Ascending aorta (tissue), 2 donors: ENCODE measurements around the gene CCDC63. TPM values are rescaled to one million over a fixed set of nuclear protein-coding genes. Genes with fewer than 3 reads are reported as not detected.

Source experiments
- DNase-seq, 2 donors: peaks; one replicate each; pipeline ENCODE4 v3.0.0-alpha.2; 2019; ENCODE audit warnings: low spot score in 2 of 2
- H3K27ac ChIP-seq, 2 donors: fragments of 200-600 bp; sonication (generic); one replicate each; pipeline ENCODE4 v1.5.1; 2016 to 2017; ENCODE audit warnings: mild to moderate bottlenecking in 1 of 2
- H3K27me3 ChIP-seq: fragments of 200-600 bp; sonication (generic); one replicate; pipeline ENCODE4 v1.5.1; 2017
- H3K36me3 ChIP-seq, 2 donors: fragments of 200-600 bp; sonication (generic); one replicate each; pipeline ENCODE4 v1.5.1; 2016
- H3K4me1 ChIP-seq, 2 donors: fragments of 200-600 bp; sonication (generic); one replicate each; pipeline ENCODE4 v1.5.1; 2016 to 2017; ENCODE audit warnings: mild to moderate bottlenecking in 1 of 2
- H3K4me3 ChIP-seq, 2 donors: fragments of 200-600 bp; sonication (generic); one replicate each; pipeline ENCODE4 v1.5.1; 2016 to 2017; ENCODE audit warnings: mild to moderate bottlenecking in 1 of 2
- H3K9me3 ChIP-seq, 2 donors: fragments of 200-600 bp; sonication (generic); one replicate each; pipeline ENCODE4 v1.5.1; 2016
- intact Hi-C: fragments of 100-400 bp; cut with DNase I; formaldehyde crosslinking; loops from one replicate; pipeline ENCODE4 v1.15.1; 2023
- total RNA-seq: library from RNA; depleted of rRNA; stranded (reverse); fragments of >200 nt; gene quantifications from one replicate; pipeline ENCODE4 v1.1.0, GENCODE V29; 2016
- TF ChIP-seq, protein P1 (sequence below), 3 experiments: fragments of 200-600 bp in 2 of 3; fragments of 450-650 bp in 1 of 3; sonication (generic) in 2 of 3; IDR thresholded peaks; one replicate each; pipeline ENCODE4 v1.5.1; 2016 to 2019; ENCODE audit warnings: antibody characterized with exemption in 3 of 3, mild to moderate bottlenecking in 1 of 3, moderate library complexity in 1 of 3

Gene CCDC63
- total RNA-seq, 1 donor from 2014 or later, result not detected

DNA sequence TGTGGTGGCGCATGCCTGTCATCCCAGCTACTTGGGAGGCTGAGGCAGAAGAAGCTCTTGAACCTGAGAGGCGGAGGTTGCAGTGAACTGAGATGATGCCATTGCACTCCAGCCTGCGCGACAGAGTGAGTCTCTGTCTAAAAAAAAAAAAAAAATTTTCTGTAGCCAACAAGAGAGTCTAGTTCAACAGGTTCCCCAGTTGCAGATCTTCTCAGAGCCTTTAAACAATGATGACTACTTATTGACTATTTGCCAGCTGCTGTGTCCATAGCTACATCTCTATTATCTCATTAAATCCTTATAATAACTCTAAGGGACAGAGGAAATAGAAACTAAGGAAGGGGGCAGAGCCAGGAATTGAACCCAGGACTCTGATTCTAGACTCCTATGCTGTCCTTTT lies 88.8 kb downstream of the CCDC63 start:
- Histone ChIP-seq H3K27me3 (peaks cover 6% of the 10 kb centered on the region), H3K4me1 (no peaks in the 10 kb centered on the region), H3K36me3 (no peaks in the 10 kb centered on the region), H3K4me3 (no peak overlapping the region), H3K27ac (no peak overlapping the region), H3K9me3 (no peaks in the 10 kb centered on the region)
- TF ChIP-seq, protein P1, sequence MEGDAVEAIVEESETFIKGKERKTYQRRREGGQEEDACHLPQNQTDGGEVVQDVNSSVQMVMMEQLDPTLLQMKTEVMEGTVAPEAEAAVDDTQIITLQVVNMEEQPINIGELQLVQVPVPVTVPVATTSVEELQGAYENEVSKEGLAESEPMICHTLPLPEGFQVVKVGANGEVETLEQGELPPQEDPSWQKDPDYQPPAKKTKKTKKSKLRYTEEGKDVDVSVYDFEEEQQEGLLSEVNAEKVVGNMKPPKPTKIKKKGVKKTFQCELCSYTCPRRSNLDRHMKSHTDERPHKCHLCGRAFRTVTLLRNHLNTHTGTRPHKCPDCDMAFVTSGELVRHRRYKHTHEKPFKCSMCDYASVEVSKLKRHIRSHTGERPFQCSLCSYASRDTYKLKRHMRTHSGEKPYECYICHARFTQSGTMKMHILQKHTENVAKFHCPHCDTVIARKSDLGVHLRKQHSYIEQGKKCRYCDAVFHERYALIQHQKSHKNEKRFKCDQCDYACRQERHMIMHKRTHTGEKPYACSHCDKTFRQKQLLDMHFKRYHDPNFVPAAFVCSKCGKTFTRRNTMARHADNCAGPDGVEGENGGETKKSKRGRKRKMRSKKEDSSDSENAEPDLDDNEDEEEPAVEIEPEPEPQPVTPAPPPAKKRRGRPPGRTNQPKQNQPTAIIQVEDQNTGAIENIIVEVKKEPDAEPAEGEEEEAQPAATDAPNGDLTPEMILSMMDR (IDR thresholded peaks at IDR 0.05), result no peak
- intact Hi-C loops, result loop anchor here (5.0 kb wide), 1 partner anchor 377 kb away; no protein-coding TSS in a partner anchor
- no peak for DNase-seq

DNA sequence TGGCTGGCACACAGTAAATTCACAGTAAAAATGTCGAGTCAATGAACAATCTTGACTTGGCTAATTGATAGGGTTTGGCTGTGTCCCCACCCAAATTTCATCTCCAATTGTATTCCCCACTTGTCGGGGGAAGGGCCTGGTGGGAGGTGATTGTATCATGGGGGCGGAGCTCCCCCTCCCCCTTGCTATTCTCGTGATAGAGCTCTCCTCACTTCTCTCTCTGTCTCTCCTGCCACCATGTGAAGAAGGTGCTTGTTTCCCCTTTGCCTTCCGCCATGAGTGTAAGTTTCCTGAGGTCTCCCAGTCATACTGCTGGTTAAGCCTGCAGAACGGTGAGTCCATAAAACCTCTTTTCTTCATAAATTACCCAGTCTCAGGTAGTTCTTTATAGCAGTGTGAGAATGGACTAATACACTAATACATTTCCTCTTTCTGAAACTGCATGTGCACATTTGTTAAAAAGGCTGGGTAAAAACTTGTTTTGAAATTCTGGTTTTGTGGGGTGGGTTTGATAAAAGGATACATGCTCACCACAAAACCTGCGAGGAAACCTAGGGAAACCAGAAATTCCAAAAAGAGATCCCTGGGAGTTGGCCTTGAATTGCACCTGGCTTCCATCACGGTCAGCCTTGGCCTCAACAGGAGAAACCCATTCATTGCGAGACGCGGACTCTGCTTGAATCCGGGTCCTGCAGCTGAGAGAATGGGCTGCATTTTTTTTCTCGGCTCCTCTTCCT lies 89.7 kb downstream of the CCDC63 start:
- Histone ChIP-seq H3K4me1 (no peaks in the 10 kb centered on the region), H3K27ac (no peak overlapping the region), H3K27me3 (no peaks in the 10 kb centered on the region), H3K9me3 (no peaks in the 10 kb centered on the region), H3K4me3 (no peak overlapping the region), H3K36me3 (no peaks in the 10 kb centered on the region)
- TF ChIP-seq, protein P1 (IDR thresholded peaks at IDR 0.05), result no peak
- DNase-seq, result no peak
- intact Hi-C loops, result loop anchor here (5.0 kb wide), 1 partner anchor 376 kb away; no protein-coding TSS in a partner anchor

DNA sequence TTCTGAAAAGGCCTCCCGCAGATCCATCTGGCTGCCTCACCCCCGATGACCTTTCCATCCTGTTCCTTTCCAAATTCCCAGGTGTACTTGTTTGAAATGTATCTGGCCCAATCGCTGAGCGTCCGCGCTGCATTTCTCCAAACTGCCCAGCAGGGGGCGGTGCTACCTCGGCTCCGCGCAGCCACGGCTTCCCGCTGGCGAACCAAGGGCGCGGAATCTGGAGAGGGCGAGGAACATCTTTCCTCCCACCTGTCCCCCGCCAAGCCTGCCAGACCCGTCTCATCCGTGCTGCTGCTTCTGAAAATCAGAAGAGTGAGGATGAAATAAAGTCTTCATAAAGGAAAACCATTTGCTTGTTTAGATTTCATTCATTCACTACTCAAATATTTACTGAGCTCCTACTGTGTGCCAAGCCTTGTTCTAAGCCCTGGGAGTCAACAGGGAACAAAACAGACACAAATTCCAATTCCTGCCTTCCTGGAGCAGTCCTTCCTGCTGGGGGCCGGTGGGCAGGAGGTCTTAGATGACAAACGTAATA lies 90.4 kb downstream of the CCDC63 start:
- no peaks in the 10 kb centered on the region for H3K4me1 ChIP-seq
- no peak overlapping the region for H3K4me3 ChIP-seq
- no peaks in the 10 kb centered on the region for H3K27me3 ChIP-seq
- H3K27ac ChIP-seq, result no peak overlapping the region
- no peak for DNase-seq
- no peaks in the 10 kb centered on the region for H3K9me3 ChIP-seq
- H3K36me3 ChIP-seq, result no peaks in the 10 kb centered on the region
- TF ChIP-seq, protein P1 (IDR thresholded peaks at IDR 0.05), result peak; percentile 46 to 82 (median 62)
- intact Hi-C loops, result loop anchor here (5.0 kb wide), 1 partner anchor 375 kb away; no protein-coding TSS in a partner anchor

DNA sequence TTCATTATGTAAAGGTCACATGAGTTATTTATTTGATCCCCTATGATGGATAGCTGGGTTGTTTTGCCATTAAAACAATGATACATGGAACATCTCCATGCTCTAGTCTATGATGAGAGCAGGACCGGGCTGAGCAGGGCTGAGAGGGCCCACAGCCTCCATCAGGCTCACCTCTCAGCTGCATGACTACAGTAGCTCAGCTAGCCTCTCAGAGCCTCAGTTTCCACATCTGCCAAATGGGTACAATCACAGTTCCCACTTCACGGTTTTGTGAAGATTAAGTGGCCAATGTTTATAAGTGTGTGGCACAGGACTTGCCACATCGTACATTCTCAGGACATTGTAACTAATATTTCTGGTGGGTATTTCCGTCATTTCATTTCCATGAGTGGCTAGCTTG lies 93.5 kb downstream of the CCDC63 start:
- Histone ChIP-seq H3K4me1 (no peaks in the 10 kb centered on the region), H3K4me3 (no peak overlapping the region), H3K27ac (no peak overlapping the region), H3K36me3 (no peaks in the 10 kb centered on the region), H3K27me3 (no peaks in the 10 kb centered on the region), H3K9me3 (peaks cover 0 to 7% of the 10 kb centered on the region in 2 donors)
- intact Hi-C loops, result no loop called here
- DNase-seq, result no peak
- TF ChIP-seq, protein P1 (IDR thresholded peaks at IDR 0.05), result no peak

DNA sequence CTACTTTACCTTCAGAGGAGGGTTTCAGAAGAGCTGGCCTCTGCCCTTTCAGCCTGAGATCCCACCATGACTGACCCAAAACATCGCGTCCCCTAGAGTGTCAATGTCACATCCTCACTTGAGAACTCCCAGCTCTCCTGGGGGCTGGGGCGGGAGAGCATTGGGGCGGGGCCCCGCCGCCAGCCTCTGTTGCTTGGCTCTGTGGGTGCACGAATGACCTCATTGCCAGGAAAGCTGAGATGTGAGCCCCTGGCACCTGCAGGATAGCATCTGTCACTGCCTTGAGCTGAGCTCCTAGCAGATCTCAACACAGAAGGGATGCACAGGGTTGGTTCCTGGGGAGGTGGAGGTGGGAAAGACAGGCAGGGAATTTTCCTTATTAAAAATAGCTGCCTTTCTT lies 94.1 kb downstream of the CCDC63 start:
- Histone ChIP-seq H3K4me1 (no peaks in the 10 kb centered on the region), H3K9me3 (peaks cover 0 to 7% of the 10 kb centered on the region in 2 donors), H3K27me3 (no peaks in the 10 kb centered on the region), H3K36me3 (no peaks in the 10 kb centered on the region), H3K27ac (no peak overlapping the region), H3K4me3 (no peak overlapping the region)
- DNase-seq, result no peak
- intact Hi-C loops, result no loop called here
- TF ChIP-seq, protein P1 (IDR thresholded peaks at IDR 0.05), result no peak
